A549 (cell line): ENCODE results near the gene TMEM108. TPM values are rescaled to one million over a fixed set of nuclear protein-coding genes. Genes with fewer than 3 reads are reported as not detected.

Experiments
- ATAC-seq, 2 experiments: fragments of 200-7000 bp in 1 of 2; fragments of >200 bp in 1 of 2; cut with Nextera tagmentation in 1 of 2; cut with Tn5 transposase in 1 of 2; 3 replicates each; pipeline versions ENCODE4 v1.8.0 to v1.9.1; 2018 to 2020; ENCODE audit warnings: mild to moderate bottlenecking in 1 of 2, moderate library complexity in 1 of 2
- CTCF ChIA-PET: fragments of 300-600 bp; sonication (Branson Sonifier 250); formaldehyde crosslinking; extraction: SDS; loops from one replicate; lab custom pipeline; 2021; ENCODE audit warnings: antibody characterized with exemption, inconsistent platforms; lab: Yijun Ruan, JAX
- POLR2A ChIA-PET: fragments of 350-600 bp; formaldehyde crosslinking; extraction: SDS; loops from one replicate; lab custom pipeline; 2021; ENCODE audit warnings: antibody characterized with exemption, inconsistent platforms; lab: Yijun Ruan, JAX
- DNase-seq, 2 experiments: peaks; one replicate each; pipeline versions ENCODE4 v3.0.0 to v3.0.0-alpha.2; 2011 to 2016; ENCODE audit warnings: low read depth in 1 of 2, low spot score in 1 of 2
- FAIRE-seq: peaks from 2 replicates; lab custom pipeline; 2011; peaks lifted over from hg19 to GRCh38; lab: Jason Lieb, UNC
- H3K27ac ChIP-seq, 2 experiments: fragments of >200 bp; sonication (Bioruptor Twin); formaldehyde crosslinking; 3 replicates each; pipeline ENCODE4 v1.5.1; 2016 to 2017
- H3K4me1 ChIP-seq: fragments of >200 bp; sonication (Bioruptor Twin); formaldehyde crosslinking; 3 replicates; pipeline ENCODE4 v1.6.1; 2016
- H3K4me2 ChIP-seq: fragments of >200 bp; sonication (Bioruptor Twin); formaldehyde crosslinking; 3 replicates; pipeline ENCODE4 v1.6.1; 2016
- H3K4me3 ChIP-seq: fragments of >200 bp; sonication (Bioruptor Twin); formaldehyde crosslinking; 3 replicates; pipeline ENCODE4 v1.5.1; 2016
- H3K9me3 ChIP-seq: fragments of >200 bp; sonication (Bioruptor Twin); formaldehyde crosslinking; 3 replicates; pipeline ENCODE4 v1.6.1; 2016
- ATOH8 ChIP-seq: fragments of 250-450 bp; sonication (Bioruptor Pico); IDR thresholded peaks from 2 replicates; pipeline ENCODE4 v1.5.0; 2020; ENCODE audit warnings: low read depth, mild to moderate bottlenecking, moderate library complexity
- BCL3 ChIP-seq: fragments of >200 bp; sonication (Bioruptor Twin); formaldehyde crosslinking; IDR thresholded peaks from 3 replicates; pipeline ENCODE4 v1.6.1; 2016
- BHLHE40 ChIP-seq: IDR thresholded peaks from 2 replicates; pipeline ENCODE4 v1.6.1; 2012; ENCODE audit warnings: low read depth, low read length, inconsistent platforms
- CBX2 ChIP-seq: fragments of 200-600 bp; sonication (generic); IDR thresholded peaks from 2 replicates; pipeline ENCODE4 v1.6.1; 2016; ENCODE audit warnings: low read depth, mild to moderate bottlenecking, borderline replicate concordance
- CBX8 ChIP-seq: fragments of 200-600 bp; sonication (generic); IDR thresholded peaks from 2 replicates; pipeline ENCODE4 v1.6.1; 2016
- CHD4 ChIP-seq: fragments of 200-600 bp; sonication (generic); IDR thresholded peaks from 2 replicates; pipeline ENCODE4 v1.6.1; 2016; ENCODE audit warnings: antibody characterized with exemption, mild to moderate bottlenecking, borderline replicate concordance
- E2F6 ChIP-seq: IDR thresholded peaks from 2 replicates; pipeline ENCODE4 v1.6.1; 2012; ENCODE audit warnings: low read depth, borderline replicate concordance
- EHF ChIP-seq: fragments of 250-450 bp; sonication (Bioruptor Pico); IDR thresholded peaks from 2 replicates; pipeline ENCODE4 v1.5.0; 2020; ENCODE audit warnings: mild to moderate bottlenecking
- EP300 ChIP-seq, 2 experiments: fragments of >200 bp; sonication (Bioruptor Twin); formaldehyde crosslinking; IDR thresholded peaks; 2 replicates in 1 of 2; 3 replicates in 1 of 2; pipeline ENCODE4 v1.6.1; 2016 to 2017
- FOXS1 ChIP-seq: fragments of 250-450 bp; sonication (Bioruptor Pico); IDR thresholded peaks from 2 replicates; pipeline ENCODE4 v1.5.0; 2020; ENCODE audit warnings: mild to moderate bottlenecking, moderate library complexity
- HOXA7 ChIP-seq: fragments of 250-450 bp; sonication (Bioruptor Pico); IDR thresholded peaks from 2 replicates; pipeline ENCODE4 v1.5.0; 2020; ENCODE audit warnings: mild to moderate bottlenecking, moderate library complexity
- JUN ChIP-seq, 2 experiments: fragments of >200 bp; sonication (Bioruptor Twin); formaldehyde crosslinking; IDR thresholded peaks; 2 replicates in 1 of 2; 3 replicates in 1 of 2; pipeline ENCODE4 v1.6.1; 2016 to 2017
- JUNB ChIP-seq: fragments of >200 bp; sonication (Bioruptor Twin); formaldehyde crosslinking; IDR thresholded peaks from 2 replicates; pipeline ENCODE4 v1.6.1; 2016
- KDM1A ChIP-seq: fragments of 200-600 bp; sonication (generic); IDR thresholded peaks from 2 replicates; pipeline ENCODE4 v1.6.1; 2016; ENCODE audit warnings: low read depth, mild to moderate bottlenecking
- KDM5A ChIP-seq: fragments of 200-600 bp; sonication (generic); IDR thresholded peaks from 2 replicates; pipeline ENCODE4 v1.6.1; 2016; ENCODE audit warnings: antibody characterized with exemption, mild to moderate bottlenecking
- NFE2L2 ChIP-seq: fragments of 150-350 bp; conservative IDR thresholded peaks from 2 replicates; pipeline ENCODE4 v1.6.1; 2014; ENCODE audit warnings: low read length
- POLR2AphosphoS2 ChIP-seq: conservative IDR thresholded peaks from 2 replicates; pipeline ENCODE4 v1.6.1; 2012; ENCODE audit warnings: low read length, improper control_type of control experiment, inconsistent platforms
- RARB ChIP-seq: fragments of 250-450 bp; sonication (Bioruptor Pico); IDR thresholded peaks from 2 replicates; pipeline ENCODE4 v1.8.0; 2021; ENCODE audit warnings: mild to moderate bottlenecking, moderate library complexity
- RFX5 ChIP-seq: fragments of 450-650 bp; IDR thresholded peaks from 2 replicates; pipeline ENCODE4 v1.7.1; 2014; ENCODE audit warnings: antibody characterized with exemption, mild to moderate bottlenecking, moderate library complexity
- TFCP2L1 ChIP-seq: fragments of 250-450 bp; sonication (Bioruptor Pico); IDR thresholded peaks from 2 replicates; pipeline ENCODE4 v1.5.0; 2021; ENCODE audit warnings: mild to moderate bottlenecking
- USF2 ChIP-seq: fragments of 450-650 bp; IDR thresholded peaks from 2 replicates; pipeline ENCODE4 v1.6.1; 2014; ENCODE audit warnings: antibody characterized with exemption
- ZNF302 ChIP-seq: fragments of 250-450 bp; sonication (Bioruptor Pico); IDR thresholded peaks from 2 replicates; pipeline ENCODE4 v1.9.0; 2021; ENCODE audit warnings: inconsistent platforms, mild to moderate bottlenecking, moderate library complexity
- ZSCAN20 ChIP-seq: fragments of 250-450 bp; sonication (Bioruptor Pico); IDR thresholded peaks from 2 replicates; pipeline ENCODE4 v1.8.0; 2022; ENCODE audit warnings: mild to moderate bottlenecking, moderate library complexity
- WGBS: methylation state at CpG from one replicate; pipeline ENCODE4 v1.1.6; 2017; ENCODE audit errors: missing lambda C conversion rate; 5-methylcytosine and 5-hydroxymethylcytosine counted together
- polyA plus RNA-seq, 4 experiments: library from polyadenylated mRNA; depleted of rRNA in 3 of 4; stranded (reverse); fragments of >200 nt; fragmentation: RNase III in 1 of 4; extraction: RNeasy Plus Mini Kit Qiagen cat#74134 plus additional on column Dnase treatment in 1 of 4; gene quantifications; 2 replicates in 3 of 4; 3 replicates in 1 of 4; pipeline ENCODE4 v1.2.3, GENCODE V29; 2011 to 2017

The TMEM108 gene
- polyA plus RNA-seq, 2 of the 4 experiments (the other 2 are of a cell fraction) = not detected

GRCh38 chr3:133161656-133162055 is 123.5 kb downstream of the TMEM108 start:
- ATAC-seq (no peak), FAIRE-seq (no peak), DNase-seq (no peak)
- CTCF ChIA-PET = no interaction called here
- WGBS = 0% methylated on average over 3 of the region's 3 CpGs
- no peaks in the 10 kb centered on the region for H3K4me1 ChIP-seq
- H3K4me3 ChIP-seq = no peak overlapping the region
- POLR2A ChIA-PET = interaction anchor here (0.7 kb wide), 1 partner anchor 128 kb away, joined by 4 read pairs; no protein-coding TSS in a partner anchor
- no peak overlapping the region for H3K4me2 ChIP-seq
- no peak overlapping the region for H3K27ac ChIP-seq
- no peak for TF ChIP-seq RFX5
- no peak for TF ChIP-seq ZSCAN20 (CRISPR knock-in tag)
- TF ChIP-seq KDM5A = no peak
- TF ChIP-seq EP300 (IDR thresholded peaks at IDR 0.05) = no peak
- no peak for TF ChIP-seq ATOH8 (CRISPR knock-in tag)
- no peak for TF ChIP-seq JUNB
- no peak for TF ChIP-seq FOXS1 (CRISPR knock-in tag)
- no peak for TF ChIP-seq E2F6
- no peak for TF ChIP-seq POLR2AphosphoS2
- TF ChIP-seq KDM1A = no peak
- no peak for TF ChIP-seq TFCP2L1 (CRISPR knock-in tag)
- no peak for TF ChIP-seq EHF (CRISPR knock-in tag)
- no peak for TF ChIP-seq BCL3
- TF ChIP-seq, all 56 proteins: peak for 0
- no peaks in the 10 kb centered on the region for H3K9me3 ChIP-seq

- H3K4me1 ChIP-seq = no peaks in the 10 kb centered on the region
- no peak overlapping the region for H3K27ac ChIP-seq
- H3K4me3 ChIP-seq = no peak overlapping the region
- ATAC-seq (no peak), FAIRE-seq (no peak), DNase-seq (no peak)
- no peak overlapping the region for H3K4me2 ChIP-seq
- no peaks in the 10 kb centered on the region for H3K9me3 ChIP-seq
- POLR2A ChIA-PET = no interaction called here
- no peak for TF ChIP-seq NFE2L2
- no peak for TF ChIP-seq RARB
- TF ChIP-seq FOXS1 (CRISPR knock-in tag) = no peak
- TF ChIP-seq CBX8 = no peak
- CTCF ChIA-PET = no interaction called here
Observed at GRCh38 chr3:133162265-133162664, 124.1 kb downstream of the TMEM108 start.

- DNase-seq (no peak), FAIRE-seq (no peak), ATAC-seq (no peak)
- Histone ChIP-seq H3K4me2 (no peak overlapping the region), H3K4me1 (no peaks in the 10 kb centered on the region), H3K4me3 (no peak overlapping the region), H3K9me3 (no peaks in the 10 kb centered on the region), H3K27ac (no peak overlapping the region)
- POLR2A ChIA-PET = no interaction called here
- TF ChIP-seq USF2 (no peak), ZNF302 (CRISPR knock-in tag) (no peak), CBX2 (no peak), JUN (IDR thresholded peaks at IDR 0.05) (no peak), BHLHE40 (no peak), CBX8 (no peak), HOXA7 (no peak), CHD4 (no peak), NFE2L2 (no peak)
- CTCF ChIA-PET = no interaction called here
- 0% methylated on average over 3 of the region's 3 CpGs for WGBS
Observed at GRCh38 chr3:133162670-133163305, 124.6 kb downstream of the TMEM108 start.
